Gastrocnemius medialis (tissue), 4 donors: ENCODE measurements around the gene SCTR.

ENCODE experiments used
- POLR2A ChIP-seq, 2 donors: fragments of 450-650 bp; IDR thresholded peaks; one replicate each; pipeline ENCODE4 v1.6.1; 2017; ENCODE audit warnings: antibody characterized with exemption in 2 of 2, mild to moderate bottlenecking in 2 of 2, moderate library complexity in 2 of 2
- TF ChIP-seq, protein P1 (sequence below), 5 experiments: fragments of 450-650 bp in 3 of 5; fragments of 200-600 bp in 2 of 5; sonication (generic) in 2 of 5; IDR thresholded peaks in 4 of 5; conservative IDR thresholded peaks in 1 of 5; 1 replicate in 4 of 5; 2 replicates in 1 of 5; pipeline ENCODE4 v1.5.1; 2016 to 2019; ENCODE audit warnings: antibody characterized with exemption in 5 of 5, mild to moderate bottlenecking in 3 of 5, moderate library complexity in 3 of 5

DNA sequence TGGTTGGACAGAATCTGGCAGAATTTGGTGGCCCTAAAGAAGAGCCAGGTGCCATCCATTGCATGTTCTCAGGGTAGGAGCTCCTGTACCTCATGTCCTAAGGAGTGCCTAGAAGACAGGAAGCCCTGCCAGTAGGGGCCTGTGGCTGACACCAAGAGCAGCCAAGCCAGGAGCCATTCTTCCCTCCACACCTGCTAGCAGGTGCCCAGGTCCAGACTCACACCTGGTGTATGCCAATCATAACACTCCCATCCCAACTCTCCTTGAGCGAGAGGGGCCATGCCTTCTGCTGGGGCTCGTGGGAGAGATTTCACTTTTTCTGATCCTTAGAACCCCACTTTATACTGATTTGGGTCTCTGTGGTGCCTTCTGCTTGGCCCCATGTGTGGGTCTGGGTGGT lies 119.1 kb downstream of the SCTR start:
- no peak for TF ChIP-seq POLR2A (IDR thresholded peaks at IDR 0.05)
- TF ChIP-seq, protein P1, sequence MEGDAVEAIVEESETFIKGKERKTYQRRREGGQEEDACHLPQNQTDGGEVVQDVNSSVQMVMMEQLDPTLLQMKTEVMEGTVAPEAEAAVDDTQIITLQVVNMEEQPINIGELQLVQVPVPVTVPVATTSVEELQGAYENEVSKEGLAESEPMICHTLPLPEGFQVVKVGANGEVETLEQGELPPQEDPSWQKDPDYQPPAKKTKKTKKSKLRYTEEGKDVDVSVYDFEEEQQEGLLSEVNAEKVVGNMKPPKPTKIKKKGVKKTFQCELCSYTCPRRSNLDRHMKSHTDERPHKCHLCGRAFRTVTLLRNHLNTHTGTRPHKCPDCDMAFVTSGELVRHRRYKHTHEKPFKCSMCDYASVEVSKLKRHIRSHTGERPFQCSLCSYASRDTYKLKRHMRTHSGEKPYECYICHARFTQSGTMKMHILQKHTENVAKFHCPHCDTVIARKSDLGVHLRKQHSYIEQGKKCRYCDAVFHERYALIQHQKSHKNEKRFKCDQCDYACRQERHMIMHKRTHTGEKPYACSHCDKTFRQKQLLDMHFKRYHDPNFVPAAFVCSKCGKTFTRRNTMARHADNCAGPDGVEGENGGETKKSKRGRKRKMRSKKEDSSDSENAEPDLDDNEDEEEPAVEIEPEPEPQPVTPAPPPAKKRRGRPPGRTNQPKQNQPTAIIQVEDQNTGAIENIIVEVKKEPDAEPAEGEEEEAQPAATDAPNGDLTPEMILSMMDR (IDR thresholded peaks at IDR 0.05 in 4 of 5, conservative IDR thresholded peaks at IDR 0.05 in 1 of 5): no peak
